ENCODE results near the gene ACP1.
"Not testable (repeated sequence)": the region's sequence is repeated elsewhere in the genome, so short reads cannot be mapped to it uniquely, and the experiment has no call there.

The ACP1 gene

GRCh38 chr2:310994-311393 is 46.2 kb downstream of the ACP1 start:
- no peak for DNase-seq (ENCODE audit: low read depth)

- no peak for DNase-seq (ENCODE audit: low read depth)
Measured at GRCh38 chr2:313991-314390, 49.2 kb downstream of the ACP1 start.

- no peak for DNase-seq (ENCODE audit: low read depth)
Measured at GRCh38 chr2:314561-315336, 50.0 kb downstream of the ACP1 start.

GRCh38 chr2:315925-316324 is 51.2 kb downstream of the ACP1 start:
- not testable (repeated sequence) for DNase-seq (ENCODE audit: low read depth)

- no peak for DNase-seq (ENCODE audit: low read depth)
Measured at GRCh38 chr2:316381-316780, 51.6 kb downstream of the ACP1 start.

- no peak for DNase-seq (ENCODE audit: low read depth)
Measured at GRCh38 chr2:317501-318424, 53.0 kb downstream of the ACP1 start.

- DNase-seq (ENCODE audit: low read depth), result no peak
Measured at GRCh38 chr2:319059-319600, 54.4 kb downstream of the ACP1 start.

GRCh38 chr2:320561-320960 is 55.8 kb downstream of the ACP1 start:
- no peak for DNase-seq (ENCODE audit: low read depth)

- no peak for DNase-seq (ENCODE audit: low read depth)
Measured at GRCh38 chr2:322326-322725, 57.6 kb downstream of the ACP1 start.

- DNase-seq (ENCODE audit: low read depth), result no peak
Measured at GRCh38 chr2:323035-323434, 58.3 kb downstream of the ACP1 start.

Measured in stimulated activated CD8-positive, alpha-beta memory T cell treated with anti-CD3 and anti-CD28 coated beads, Interleukin-4, amount 100 ng/mL, for 24 hours (primary cell).